ENCODE data around the gene NEGR1.
A peak's percentile ranks its signal among the peaks of the same experiment; 100 is the strongest.

The NEGR1 gene

GRCh38 chr1:71532343-71532742 is 750.0 kb downstream of the NEGR1 start:
- H3K27ac ChIP-seq = no peak overlapping the region
- TF ChIP-seq CTCF (IDR thresholded peaks at IDR 0.05) (no peak), ZFX (IDR thresholded peaks at IDR 0.05; ENCODE audit: borderline replicate concordance) (no peak)

- H3K27ac ChIP-seq = no peak overlapping the region
- no peak for TF ChIP-seq ZFX (IDR thresholded peaks at IDR 0.05; ENCODE audit: borderline replicate concordance)
- no peak for TF ChIP-seq CTCF (IDR thresholded peaks at IDR 0.05)
Observed at GRCh38 chr1:71526824-71527223, 755.5 kb downstream of the NEGR1 start.

GRCh38 chr1:71522721-71523120 is 759.6 kb downstream of the NEGR1 start:
- TF ChIP-seq CTCF (IDR thresholded peaks at IDR 0.05) = no peak
- no peak for TF ChIP-seq ZFX (IDR thresholded peaks at IDR 0.05; ENCODE audit: borderline replicate concordance)
- no peak overlapping the region for H3K27ac ChIP-seq

- H3K27ac ChIP-seq = no peak overlapping the region
- TF ChIP-seq ZFX (IDR thresholded peaks at IDR 0.05; ENCODE audit: borderline replicate concordance) (no peak), CTCF (IDR thresholded peaks at IDR 0.05) (peak; percentile 86)
Observed at GRCh38 chr1:71521655-71522264, 760.6 kb downstream of the NEGR1 start.

GRCh38 chr1:71511505-71511904 is 770.8 kb downstream of the NEGR1 start:
- H3K27ac ChIP-seq = no peak overlapping the region
- no peak for TF ChIP-seq ZFX (IDR thresholded peaks at IDR 0.05; ENCODE audit: borderline replicate concordance)
- TF ChIP-seq CTCF (IDR thresholded peaks at IDR 0.05) = no peak

GRCh38 chr1:71510725-71511124 is 771.6 kb downstream of the NEGR1 start:
- no peak overlapping the region for H3K27ac ChIP-seq
- TF ChIP-seq ZFX (IDR thresholded peaks at IDR 0.05; ENCODE audit: borderline replicate concordance) (no peak), CTCF (IDR thresholded peaks at IDR 0.05) (no peak)

- no peak for TF ChIP-seq ZFX (IDR thresholded peaks at IDR 0.05; ENCODE audit: borderline replicate concordance)
- no peak for TF ChIP-seq CTCF (IDR thresholded peaks at IDR 0.05)
- no peak overlapping the region for H3K27ac ChIP-seq
Observed at GRCh38 chr1:71509051-71509595, 773.2 kb downstream of the NEGR1 start.

Measured in 22Rv1 (cell line).